ENCODE results near the gene SUGCT. TPM values are rescaled to one million over a fixed set of nuclear protein-coding genes. Genes with fewer than 3 reads are reported as not detected.

SUGCT gene
- total RNA-seq, 1 experiment from 2014 or later: 15.3 TPM

- in situ Hi-C loops (cut with HindIII; ENCODE audit: low sequenced_read_pairs): no loop called here
- no peak for DNase-seq (ENCODE audit: low spot score)
Measured at GRCh38 chr7:40799493-40800403, 664.9 kb downstream of the SUGCT start.

DNA sequence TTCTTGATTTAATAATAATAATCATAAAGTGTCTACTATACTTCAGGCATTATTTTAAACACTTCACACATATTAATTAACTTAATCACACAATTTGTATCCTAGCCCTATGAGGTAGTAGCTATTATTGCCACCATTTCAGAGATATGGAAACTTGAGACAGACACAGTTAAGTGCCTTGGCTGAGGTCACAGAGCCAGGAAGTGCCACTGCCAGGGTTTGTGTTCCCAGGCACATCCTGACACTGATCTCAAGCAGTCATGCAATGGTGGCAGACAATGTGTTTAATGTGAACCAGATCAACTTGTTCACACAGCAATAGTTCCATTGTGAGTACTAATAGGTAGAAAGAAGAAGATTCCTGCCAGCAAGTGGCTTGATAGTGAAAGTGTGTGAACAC, 666.0 kb downstream of the SUGCT start:
- in situ Hi-C loops (cut with HindIII; ENCODE audit: low sequenced_read_pairs): no loop called here
- DNase-seq (ENCODE audit: low spot score): no peak

- in situ Hi-C loops (cut with HindIII; ENCODE audit: low sequenced_read_pairs): no loop called here
- DNase-seq (ENCODE audit: low spot score): no peak
Measured at GRCh38 chr7:40802497-40802896, 667.7 kb downstream of the SUGCT start.

GRCh38 chr7:40804477-40805215, 669.8 kb downstream of the SUGCT start:
- in situ Hi-C loops (cut with HindIII; ENCODE audit: low sequenced_read_pairs): no loop called here
- no peak for DNase-seq (ENCODE audit: low spot score)

DNA sequence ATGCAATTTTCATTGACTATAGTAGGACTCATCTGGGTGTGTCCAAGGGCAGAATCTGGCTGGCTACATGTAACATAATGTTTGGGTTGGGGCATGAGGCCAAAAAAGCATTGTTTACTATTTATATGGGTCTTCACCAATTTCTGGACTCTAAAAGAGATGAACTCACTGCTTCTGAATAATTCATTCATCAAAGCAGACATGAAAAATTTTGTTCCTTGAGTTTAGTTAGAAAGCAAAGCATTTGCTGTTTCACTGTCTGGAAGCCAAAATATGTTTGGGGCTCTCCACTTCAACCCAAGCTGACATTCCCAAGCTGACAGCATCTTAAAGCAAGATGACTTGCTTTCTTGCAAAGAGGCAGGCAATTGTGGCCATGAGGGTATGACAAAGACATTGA, 670.6 kb downstream of the SUGCT start:
- no peak for DNase-seq (ENCODE audit: low spot score)
- in situ Hi-C loops (cut with HindIII; ENCODE audit: low sequenced_read_pairs): no loop called here

GRCh38 chr7:40808378-40808942, 673.7 kb downstream of the SUGCT start:
- no peak for DNase-seq (ENCODE audit: low spot score)
- in situ Hi-C loops (cut with HindIII; ENCODE audit: low sequenced_read_pairs): no loop called here

GRCh38 chr7:40810274-40810673, 675.5 kb downstream of the SUGCT start:
- in situ Hi-C loops (cut with HindIII; ENCODE audit: low sequenced_read_pairs): no loop called here
- no peak for DNase-seq (ENCODE audit: low spot score)

DNA sequence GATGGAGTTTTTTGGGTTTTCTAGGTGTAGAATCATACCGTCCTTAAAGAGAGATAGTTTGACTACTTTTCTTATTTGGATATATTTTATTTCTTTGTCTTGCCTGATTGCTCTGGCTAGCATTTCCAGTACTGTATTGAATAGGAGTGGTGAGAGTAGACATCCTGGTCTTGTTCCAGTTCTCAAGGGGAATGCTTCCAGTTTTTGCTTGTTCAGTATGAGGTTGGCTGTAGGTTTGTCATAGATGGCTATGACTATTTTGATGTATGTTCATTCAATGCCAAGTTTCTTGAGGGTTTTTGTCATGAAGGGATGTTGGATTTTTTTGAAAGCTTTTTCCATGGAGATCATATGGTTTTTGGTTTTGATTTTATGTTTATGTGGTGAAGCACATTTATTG, 676.9 kb downstream of the SUGCT start:
- in situ Hi-C loops (cut with HindIII; ENCODE audit: low sequenced_read_pairs): no loop called here
- no peak for DNase-seq (ENCODE audit: low spot score)

GRCh38 chr7:40815022-40815421, 680.2 kb downstream of the SUGCT start:
- in situ Hi-C loops (cut with HindIII; ENCODE audit: low sequenced_read_pairs): no loop called here
- DNase-seq (ENCODE audit: low spot score): no peak

- no peak for DNase-seq (ENCODE audit: low spot score)
- in situ Hi-C loops (cut with HindIII; ENCODE audit: low sequenced_read_pairs): no loop called here
Measured at GRCh38 chr7:40815512-40815911, 680.7 kb downstream of the SUGCT start.

GRCh38 chr7:40822861-40823260, 688.1 kb downstream of the SUGCT start:
- no peak for DNase-seq (ENCODE audit: low spot score)
- in situ Hi-C loops (cut with HindIII; ENCODE audit: low sequenced_read_pairs): no loop called here

DNA sequence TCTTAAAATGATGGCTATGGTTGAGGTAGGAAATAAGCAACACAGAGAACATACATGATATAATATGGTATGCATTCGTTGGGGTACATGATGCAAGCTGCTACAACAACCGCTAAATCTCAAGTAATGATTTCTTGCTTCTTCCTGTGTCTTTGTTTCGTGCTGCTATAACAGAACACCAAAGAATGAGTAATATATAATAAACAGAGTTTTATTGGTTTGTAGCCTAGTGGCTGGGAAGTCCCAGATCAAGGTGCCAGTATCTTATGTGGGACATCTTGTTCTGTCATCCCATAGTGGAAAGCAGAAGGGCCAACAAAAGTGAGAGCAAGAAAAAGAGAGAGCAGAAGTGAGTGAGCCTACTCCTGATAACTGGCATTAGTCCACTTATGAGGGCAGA, 689.7 kb downstream of the SUGCT start:
- no peak for DNase-seq (ENCODE audit: low spot score)
- in situ Hi-C loops (cut with HindIII; ENCODE audit: low sequenced_read_pairs): no loop called here

GRCh38 chr7:40826411-40827221, 691.8 kb downstream of the SUGCT start:
- no peak for DNase-seq (ENCODE audit: low spot score)
- in situ Hi-C loops (cut with HindIII; ENCODE audit: low sequenced_read_pairs): no loop called here

DNA sequence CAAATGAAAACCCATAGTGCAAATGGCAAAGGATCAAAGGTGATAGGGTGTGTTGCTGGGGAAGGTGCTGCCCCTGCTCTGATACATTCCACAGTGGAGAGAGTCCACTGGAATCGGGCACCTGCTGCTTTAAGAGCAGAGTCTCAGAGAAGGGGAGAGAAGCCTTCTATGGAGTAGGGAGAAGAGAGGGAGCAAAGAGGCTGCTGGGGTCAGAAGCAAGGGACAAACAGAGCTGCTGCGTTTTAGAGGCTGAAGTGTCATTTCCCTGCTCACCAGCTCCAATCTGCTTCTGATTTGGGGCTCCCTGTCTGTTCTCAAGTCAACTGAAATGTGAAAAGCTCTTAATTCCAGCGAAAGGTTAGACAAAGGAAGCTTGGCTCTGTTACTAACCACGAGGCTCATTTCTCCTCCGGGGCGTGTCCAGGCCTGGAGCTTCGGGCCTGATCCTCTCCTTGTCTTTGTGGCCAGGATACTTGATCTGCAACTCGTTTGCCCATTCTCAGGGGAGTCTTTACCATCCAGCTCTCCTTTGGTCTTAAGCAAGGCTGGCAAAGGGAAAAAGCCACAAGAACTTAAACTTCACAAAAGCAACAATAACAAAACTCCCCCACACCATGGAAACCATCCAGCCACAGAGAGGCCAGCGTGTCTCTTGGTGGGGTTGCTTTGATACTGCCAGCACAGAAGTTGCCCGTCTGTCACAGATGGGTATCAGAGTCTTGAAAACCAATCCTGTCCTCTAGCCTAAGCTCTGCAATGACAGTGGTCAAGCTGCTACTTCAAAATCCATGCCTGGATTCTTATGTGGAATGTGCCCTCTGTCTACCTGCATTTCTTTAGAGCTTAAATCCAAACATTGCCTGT, 692.6 kb downstream of the SUGCT start:
- in situ Hi-C loops (cut with HindIII; ENCODE audit: low sequenced_read_pairs): no loop called here
- no peak for DNase-seq (ENCODE audit: low spot score)

DNA sequence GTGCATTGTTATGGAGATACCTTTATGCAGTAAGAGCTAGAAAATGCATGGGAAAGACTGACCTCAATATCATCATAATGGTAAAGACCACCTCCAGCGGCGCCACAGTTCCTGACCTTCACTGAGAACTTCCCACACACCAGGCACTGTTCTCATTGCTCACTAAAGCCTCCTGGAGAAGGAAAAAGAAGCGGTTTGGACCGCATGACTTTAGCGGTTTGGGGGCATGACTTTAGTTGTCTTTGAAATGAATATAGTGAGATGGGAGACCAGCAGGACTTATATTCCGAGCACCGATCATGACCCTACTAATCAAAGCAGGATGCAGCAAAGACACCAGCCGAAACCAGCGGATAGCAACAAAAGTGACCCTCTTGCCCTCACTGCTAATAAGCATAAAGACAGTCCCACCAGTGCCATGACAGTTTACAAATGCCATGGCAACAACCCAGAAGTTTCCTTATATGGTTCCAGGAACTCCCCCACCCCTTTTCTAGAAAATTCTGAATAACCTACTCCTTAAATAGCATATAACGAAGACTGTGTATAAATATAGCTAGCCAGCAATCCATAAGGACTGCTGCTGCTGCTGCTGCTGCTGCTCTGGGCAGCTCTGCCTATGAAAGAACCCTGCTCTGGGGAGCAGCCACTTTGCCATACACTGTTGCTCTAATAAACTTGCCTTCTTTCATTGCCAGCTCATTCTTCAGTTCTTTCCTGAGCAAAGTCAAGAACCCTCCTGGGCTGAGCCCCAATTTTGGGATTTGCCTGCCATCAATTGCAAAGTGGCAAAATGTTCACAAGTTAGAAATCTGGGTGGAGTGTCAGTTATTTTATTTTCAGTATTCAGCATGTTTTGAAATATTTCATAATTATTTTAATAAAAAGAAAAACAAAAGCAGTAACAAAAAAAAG, 694.1 kb downstream of the SUGCT start:
- DNase-seq (ENCODE audit: low spot score): no peak
- in situ Hi-C loops (cut with HindIII; ENCODE audit: low sequenced_read_pairs): no loop called here

- no peak for DNase-seq (ENCODE audit: low spot score)
- in situ Hi-C loops (cut with HindIII; ENCODE audit: low sequenced_read_pairs): no loop called here
Measured at GRCh38 chr7:40833191-40833887, 698.5 kb downstream of the SUGCT start.

- DNase-seq (ENCODE audit: low spot score): no peak
- in situ Hi-C loops (cut with HindIII; ENCODE audit: low sequenced_read_pairs): no loop called here
Measured at GRCh38 chr7:40833888-40834234, 699.1 kb downstream of the SUGCT start.

Measured in G401 (cell line).